ENCODE measurements around the gene TGFBR3L. TPM values are rescaled to one million over a fixed set of nuclear protein-coding genes. Genes with fewer than 3 reads are reported as not detected.
"Not testable (repeated sequence)": the region's sequence is repeated elsewhere in the genome, so short reads cannot be mapped to it uniquely, and the experiment has no call there.

The TGFBR3L gene
- total RNA-seq, 2 experiments from 2014 or later = 1.7 to 3.7 TPM

DNA sequence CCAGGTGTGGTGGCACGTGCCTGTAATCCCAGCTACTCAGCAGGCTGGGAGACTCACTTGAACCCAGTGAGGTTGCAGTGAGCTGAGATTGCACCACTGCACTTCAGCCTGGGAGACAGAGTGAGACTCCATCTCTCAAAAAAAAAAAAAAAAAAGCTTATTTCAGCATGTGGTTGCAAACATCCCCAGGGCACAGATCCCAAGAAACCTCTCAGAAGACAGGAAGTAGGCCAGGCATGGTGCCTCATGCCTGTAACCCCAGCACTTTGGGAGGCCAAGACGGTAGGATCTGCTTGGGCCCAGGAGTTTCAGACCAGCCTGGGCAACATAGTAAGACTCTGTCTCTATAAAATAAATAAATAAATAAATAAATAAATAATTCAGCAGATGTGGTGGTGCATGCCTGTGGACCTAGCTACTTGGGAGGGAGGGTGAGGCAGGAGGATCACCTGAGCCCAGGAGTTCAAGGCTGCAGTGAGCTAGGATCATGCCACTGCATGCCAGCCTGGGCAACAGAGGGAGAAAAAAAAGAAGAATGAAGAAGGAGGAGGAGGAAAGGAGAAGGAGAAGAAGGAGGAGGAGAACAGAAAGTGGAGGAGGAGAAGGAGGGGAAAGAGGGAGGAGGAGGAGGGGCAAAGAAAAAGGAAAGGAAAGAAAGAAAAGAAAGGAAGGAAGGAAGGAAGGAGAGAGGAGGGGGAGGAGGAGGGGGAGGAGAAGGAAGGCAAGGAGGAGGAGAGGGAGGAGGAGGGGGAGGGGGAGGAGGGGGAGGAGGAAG is 30.6 kb upstream of the TGFBR3L start:
- Mint-ChIP-seq H3K36me3 (ENCODE audit: low read depth) (no peaks in the 10 kb centered on the region), H3K4me1 (ENCODE audit: low read depth) (no peaks in the 10 kb centered on the region), H3K4me3 (no peak overlapping the region), H3K27me3 (ENCODE audit: low read depth) (peaks cover 6% of the 10 kb centered on the region), H3K9me3 (no peaks in the 10 kb centered on the region), H3K27ac (no peak overlapping the region)
- CTCF ChIA-PET = interaction anchor here (0.5 kb wide), 1 partner anchor 13 kb away, joined by 3 read pairs; no protein-coding TSS in a partner anchor
- intact Hi-C loops (cut with micrococcal nuclease) = no loop called here
- no peak for DNase-seq

GRCh38 chr19:7885818-7886217 is 28.8 kb upstream of the TGFBR3L start:
- DNase-seq = no peak
- Mint-ChIP-seq H3K4me3 (no peak overlapping the region), H3K27me3 (ENCODE audit: low read depth) (peaks cover 13% of the 10 kb centered on the region), H3K4me1 (ENCODE audit: low read depth) (no peaks in the 10 kb centered on the region), H3K36me3 (ENCODE audit: low read depth) (no peaks in the 10 kb centered on the region), H3K27ac (no peak overlapping the region), H3K9me3 (no peaks in the 10 kb centered on the region)
- CTCF ChIA-PET = interaction anchor here (2.1 kb wide), 1 partner anchor 18 kb away, joined by 5 read pairs; the partner anchor contains the start of gene MAP2K7
- intact Hi-C loops (cut with micrococcal nuclease) = no loop called here

- Mint-ChIP-seq H3K27me3 (ENCODE audit: low read depth) (peaks cover 16% of the 10 kb centered on the region), H3K9me3 (no peaks in the 10 kb centered on the region), H3K4me1 (ENCODE audit: low read depth) (no peaks in the 10 kb centered on the region), H3K27ac (no peak overlapping the region), H3K36me3 (ENCODE audit: low read depth) (no peaks in the 10 kb centered on the region), H3K4me3 (no peak overlapping the region)
- intact Hi-C loops (cut with micrococcal nuclease) = no loop called here
- DNase-seq = no peak
- CTCF ChIA-PET = interaction anchor here (1.1 to 2.1 kb wide), 2 partner anchors 12 to 16 kb away, joined by 3 to 5 read pairs; partner anchors contain the start of gene MAP2K7
These were observed 27.1 kb upstream of the TGFBR3L start for GRCh38 chr19:7887408-7888144.

DNA sequence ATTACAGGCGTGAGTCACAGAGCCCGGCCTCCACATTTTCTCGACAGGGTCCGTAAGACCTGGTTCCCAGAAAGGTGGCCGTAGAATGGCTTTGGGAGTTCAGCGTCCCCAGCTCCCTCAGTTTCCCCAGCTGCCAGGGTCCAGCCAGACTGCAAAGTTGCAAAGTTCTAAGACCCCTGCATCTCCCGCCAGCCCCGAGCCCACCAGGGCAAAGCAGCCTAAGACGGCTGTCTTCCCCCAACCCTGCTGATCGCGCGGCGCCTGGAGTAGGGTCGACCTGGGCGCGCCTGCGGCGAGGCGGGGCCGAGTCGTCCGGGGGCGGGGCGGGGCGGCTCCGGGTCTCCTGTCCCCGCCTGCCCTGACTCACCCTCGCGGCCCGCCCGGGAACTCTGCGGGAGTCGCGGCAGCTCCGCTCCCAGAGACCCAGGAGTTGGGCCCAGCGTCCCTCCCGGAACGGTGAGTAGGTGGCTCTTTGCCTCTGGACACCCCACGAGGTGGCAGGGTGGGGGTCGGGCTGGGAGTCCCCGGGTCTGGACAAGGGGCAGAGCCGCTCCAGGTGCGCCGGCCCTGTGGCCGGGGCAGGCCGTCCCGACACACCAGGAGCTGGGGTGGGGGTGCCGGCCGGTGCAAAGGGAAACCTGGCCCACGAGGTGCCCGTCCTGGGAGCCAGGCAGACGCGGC is 26.3 kb upstream of the TGFBR3L start, which contains the start of gene LRRC8E:
TSS of gene LRRC8E (plus strand) at position 366 of the 681 bp plus-strand sequence. CDS start 7,094 bp downstream, outside the sequence.
- CTCF ChIA-PET = interaction anchor here (0.6 to 1.1 kb wide), 2 partner anchors 13 to 32 kb away, joined by 3 read pairs; no protein-coding TSS in a partner anchor
- Mint-ChIP-seq H3K4me3 (no peak within 1 kb of the TSS), H3K27ac (no peak within 1 kb of the TSS), H3K4me1 (ENCODE audit: low read depth) (no peaks in the 10 kb centered on the region), H3K27me3 (ENCODE audit: low read depth) (peaks cover 16% of the 10 kb centered on the region), H3K9me3 (no peaks in the 10 kb centered on the region), H3K36me3 (ENCODE audit: low read depth) (no peaks in the 10 kb centered on the region)
- DNase-seq = peak; percentile 50
- intact Hi-C loops (cut with micrococcal nuclease) = no loop called here

DNA sequence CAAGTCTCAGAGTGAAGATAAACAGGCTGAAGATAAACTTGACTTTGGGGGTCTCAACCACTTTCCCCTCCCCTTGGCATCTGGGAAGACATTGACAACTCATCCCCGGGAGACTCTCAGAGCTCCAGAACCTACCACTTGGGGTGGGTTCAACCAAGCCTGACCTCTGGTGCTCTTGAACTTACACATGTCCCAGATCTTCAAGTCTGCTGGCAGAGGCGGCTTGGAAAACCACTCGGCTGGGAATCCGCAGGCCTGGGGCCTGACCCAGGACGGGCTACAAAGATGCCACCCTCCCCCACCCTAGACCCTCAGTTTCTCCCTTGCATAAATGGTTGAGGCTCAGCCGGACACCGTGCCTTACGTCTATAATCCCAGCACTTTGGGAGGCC is 25.8 kb upstream of the TGFBR3L start:
- H3K36me3 Mint-ChIP-seq (ENCODE audit: low read depth) = no peaks in the 10 kb centered on the region
- no peak overlapping the region for H3K4me3 Mint-ChIP-seq
- H3K9me3 Mint-ChIP-seq = no peaks in the 10 kb centered on the region
- H3K4me1 Mint-ChIP-seq (ENCODE audit: low read depth) = no peaks in the 10 kb centered on the region
- peaks cover 17% of the 10 kb centered on the region for H3K27me3 Mint-ChIP-seq (ENCODE audit: low read depth)
- H3K27ac Mint-ChIP-seq = no peak overlapping the region
- intact Hi-C loops (cut with micrococcal nuclease) = no loop called here
- DNase-seq = no peak
- CTCF ChIA-PET = interaction anchor here (0.6 to 1.1 kb wide), 2 partner anchors 13 to 31 kb away, joined by 3 read pairs; no protein-coding TSS in a partner anchor

- H3K27ac Mint-ChIP-seq; H3K4me3 Mint-ChIP-seq; DNase-seq; H3K9me3 Mint-ChIP-seq; intact Hi-C loops (cut with micrococcal nuclease); H3K36me3 Mint-ChIP-seq (ENCODE audit: low read depth); H3K4me1 Mint-ChIP-seq (ENCODE audit: low read depth): not testable (repeated sequence)
- CTCF ChIA-PET = interaction anchor here (0.7 kb wide), 1 partner anchor 11 kb away, joined by 3 read pairs; no protein-coding TSS in a partner anchor
- H3K27me3 Mint-ChIP-seq (ENCODE audit: low read depth) = peaks cover 26% of the 10 kb centered on the region
These were observed 21.1 kb upstream of the TGFBR3L start for GRCh38 chr19:7893362-7894101.

DNA sequence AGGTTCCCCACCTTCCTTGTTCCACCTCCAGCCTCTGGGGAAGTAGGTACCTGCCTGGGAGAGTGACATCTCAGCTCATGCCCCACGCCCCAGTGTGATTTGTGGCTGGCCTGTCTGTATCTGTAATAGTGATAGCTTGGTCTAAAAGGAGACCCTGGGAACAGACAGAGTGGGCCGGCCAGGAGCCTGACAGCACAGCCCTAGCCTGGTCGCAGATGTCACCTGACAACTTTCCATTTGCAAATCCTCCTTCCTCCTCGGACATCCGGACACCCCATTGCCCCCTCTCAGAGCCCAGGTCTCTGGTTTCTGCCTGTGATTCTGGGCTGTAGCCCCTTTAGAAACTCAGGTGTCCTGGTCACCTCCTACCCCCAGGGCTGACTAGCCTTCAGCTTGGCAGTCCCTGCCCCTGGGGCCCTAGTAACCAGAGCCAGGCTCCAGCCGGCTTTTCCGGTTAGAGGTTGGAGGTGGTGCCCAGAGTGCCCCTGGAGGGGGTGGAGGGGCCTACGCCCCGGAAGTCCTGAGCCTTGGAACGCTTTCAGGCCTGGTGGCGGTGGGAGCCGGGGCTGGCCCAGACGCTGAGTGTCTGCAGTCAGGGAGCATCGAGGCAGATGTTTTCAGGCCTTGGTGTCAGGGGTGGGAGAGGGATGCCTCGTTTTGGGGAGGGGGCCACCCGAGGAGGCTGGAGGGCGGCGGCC is 19.9 kb upstream of the TGFBR3L start:
- Mint-ChIP-seq H3K9me3 (no peaks in the 10 kb centered on the region), H3K27me3 (ENCODE audit: low read depth) (peaks cover 17% of the 10 kb centered on the region), H3K27ac (no peak overlapping the region), H3K4me1 (ENCODE audit: low read depth) (no peaks in the 10 kb centered on the region), H3K4me3 (no peak overlapping the region), H3K36me3 (ENCODE audit: low read depth) (no peaks in the 10 kb centered on the region)
- intact Hi-C loops (cut with micrococcal nuclease) = no loop called here
- CTCF ChIA-PET = no interaction called here
- no peak for DNase-seq

DNA sequence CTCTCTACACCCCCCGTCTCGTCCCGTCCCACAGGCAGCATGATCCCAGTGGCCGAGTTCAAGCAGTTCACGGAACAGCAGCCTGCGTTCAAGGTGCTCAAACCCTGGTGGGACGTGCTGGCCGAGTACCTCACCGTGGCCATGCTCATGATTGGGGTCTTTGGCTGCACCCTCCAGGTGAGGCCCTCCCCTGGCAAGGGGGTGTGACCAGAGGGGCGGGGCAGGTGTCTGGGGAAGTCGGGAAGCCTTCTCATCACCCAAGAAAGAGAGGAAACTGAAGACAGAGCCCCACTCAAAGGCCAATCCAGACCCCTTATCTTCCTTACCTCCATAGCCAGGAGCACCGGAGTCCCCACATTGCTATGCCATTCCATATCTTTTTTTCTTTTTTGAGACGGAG is 19.1 kb upstream of the TGFBR3L start:
- CTCF ChIA-PET = no interaction called here
- intact Hi-C loops (cut with micrococcal nuclease) = no loop called here

DNA sequence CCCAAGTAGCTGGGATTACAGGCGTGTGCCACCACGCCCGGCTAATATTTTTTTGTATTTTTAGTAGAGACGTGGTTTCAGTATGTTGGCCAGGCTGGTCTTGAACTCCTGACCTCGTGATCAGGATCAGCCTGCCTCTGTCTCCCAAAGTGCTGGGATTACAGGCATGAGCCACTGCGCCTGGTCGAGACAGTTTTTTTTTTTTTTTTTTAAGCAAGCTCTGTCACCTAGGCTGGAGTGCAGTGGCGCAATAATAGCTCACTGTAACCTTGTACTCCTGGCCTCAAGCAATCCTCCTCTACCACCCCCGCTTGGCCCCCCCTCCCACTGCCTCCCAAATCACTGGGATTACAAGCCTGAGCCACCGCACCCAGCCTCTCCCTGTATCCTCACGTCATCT is 17.3 kb upstream of the TGFBR3L start:
- intact Hi-C loops (cut with micrococcal nuclease) = no loop called here
- Mint-ChIP-seq H3K36me3 (ENCODE audit: low read depth) (no peaks in the 10 kb centered on the region), H3K4me3 (no peak overlapping the region)

More for the DNA sequence above, 19.1 kb upstream of the TGFBR3L start:
- peaks cover 15% of the 10 kb centered on the region for H3K27me3 Mint-ChIP-seq (ENCODE audit: low read depth)
- H3K36me3 Mint-ChIP-seq (ENCODE audit: low read depth) = no peaks in the 10 kb centered on the region
- no peak overlapping the region for H3K4me3 Mint-ChIP-seq
- no peaks in the 10 kb centered on the region for H3K4me1 Mint-ChIP-seq (ENCODE audit: low read depth)
- DNase-seq = no peak
- H3K9me3 Mint-ChIP-seq = no peaks in the 10 kb centered on the region
- no peak overlapping the region for H3K27ac Mint-ChIP-seq

GRCh38 chr19:7898967-7899366 is 15.7 kb upstream of the TGFBR3L start:
- Mint-ChIP-seq H3K27me3 (ENCODE audit: low read depth) (peaks cover 10% of the 10 kb centered on the region), H3K4me3 (no peak overlapping the region), H3K9me3 (no peaks in the 10 kb centered on the region), H3K27ac (no peak overlapping the region), H3K4me1 (ENCODE audit: low read depth) (peaks cover 3% of the 10 kb centered on the region), H3K36me3 (ENCODE audit: low read depth) (peaks cover 2% of the 10 kb centered on the region)
- no peak for DNase-seq
- intact Hi-C loops (cut with micrococcal nuclease) = no loop called here
- CTCF ChIA-PET = no interaction called here

More for the DNA sequence above, 17.3 kb upstream of the TGFBR3L start:
- H3K4me1 Mint-ChIP-seq (ENCODE audit: low read depth) = no peaks in the 10 kb centered on the region
- no peak overlapping the region for H3K27ac Mint-ChIP-seq
- no peak for DNase-seq
- CTCF ChIA-PET = interaction anchor here (0.9 kb wide), 1 partner anchor 28 kb away, joined by 3 read pairs; no protein-coding TSS in a partner anchor
- H3K9me3 Mint-ChIP-seq = no peaks in the 10 kb centered on the region
- H3K27me3 Mint-ChIP-seq (ENCODE audit: low read depth) = peaks cover 12% of the 10 kb centered on the region

DNA sequence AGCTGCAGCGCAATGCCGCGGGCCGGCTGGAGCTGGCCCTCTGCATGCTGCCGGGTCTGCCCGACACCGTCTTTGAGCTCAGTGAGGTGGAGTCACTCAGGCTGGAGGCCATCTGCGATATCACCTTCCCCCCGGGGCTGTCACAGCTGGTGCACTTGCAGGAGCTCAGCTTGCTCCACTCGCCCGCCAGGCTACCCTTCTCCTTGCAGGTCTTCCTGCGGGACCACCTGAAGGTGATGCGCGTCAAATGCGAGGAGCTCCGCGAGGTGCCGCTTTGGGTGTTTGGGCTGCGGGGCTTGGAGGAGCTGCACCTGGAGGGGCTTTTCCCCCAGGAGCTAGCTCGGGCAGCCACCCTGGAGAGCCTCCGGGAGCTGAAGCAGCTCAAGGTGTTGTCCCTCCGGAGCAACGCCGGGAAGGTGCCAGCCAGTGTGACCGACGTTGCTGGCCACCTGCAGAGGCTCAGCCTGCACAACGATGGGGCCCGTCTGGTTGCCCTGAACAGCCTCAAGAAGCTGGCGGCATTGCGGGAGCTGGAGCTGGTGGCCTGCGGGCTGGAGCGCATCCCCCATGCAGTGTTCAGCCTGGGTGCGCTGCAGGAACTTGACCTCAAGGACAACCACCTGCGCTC is 14.8 kb upstream of the TGFBR3L start:
- H3K4me1 Mint-ChIP-seq (ENCODE audit: low read depth) = peaks cover 6% of the 10 kb centered on the region

More for the DNA sequence above, 14.8 kb upstream of the TGFBR3L start:
- H3K4me3 Mint-ChIP-seq = no peak overlapping the region
- no peaks in the 10 kb centered on the region for H3K9me3 Mint-ChIP-seq
- intact Hi-C loops (cut with micrococcal nuclease) = no loop called here
- CTCF ChIA-PET = interaction anchor here (1.0 to 1.9 kb wide), 2 partner anchors 47 to 219 kb away, joined by 3 to 8 read pairs; partner anchors contain the start of gene TRAPPC5
- H3K27me3 Mint-ChIP-seq (ENCODE audit: low read depth) = peaks cover 7% of the 10 kb centered on the region
- no peak for DNase-seq
- H3K27ac Mint-ChIP-seq = no peak overlapping the region
- H3K36me3 Mint-ChIP-seq (ENCODE audit: low read depth) = peaks cover 4% of the 10 kb centered on the region
